ENCODE measurements around the gene GM2A. TPM values are rescaled to one million over a fixed set of nuclear protein-coding genes. Genes with fewer than 3 reads are reported as not detected.

The GM2A gene
- total RNA-seq, 1 donor from 2014 or later, result 51.3 TPM

GRCh38 chr5:151318850-151319732 lies 66.1 kb downstream of the GM2A start:
- DNase-seq (no peak), ATAC-seq (ENCODE audit: low read depth) (peak; percentile 68)
- Mint-ChIP-seq H3K36me3 (ENCODE audit: low read depth) (no peaks in the 10 kb centered on the region), H3K27me3 (peaks cover 4% of the 10 kb centered on the region), H3K4me3 (no peak overlapping the region), H3K9me3 (no peaks in the 10 kb centered on the region), H3K27ac (peak overlapping the region; percentile 32), H3K4me1 (peaks cover 11% of the 10 kb centered on the region)
- no peak for TF ChIP-seq CTCF (IDR thresholded peaks at IDR 0.05)
- intact Hi-C loops (cut with micrococcal nuclease), result loop anchor here (2.0 to 5.0 kb wide), 2 partner anchors 183 to 334 kb away; no protein-coding TSS in a partner anchor
- POLR2A ChIA-PET, result no interaction called here
- CTCF ChIA-PET, result interaction anchor here (1.1 to 1.6 kb wide), 4 partner anchors 108 to 333 kb away, joined by 3 to 5 read pairs (median 4); partner anchors contain the start of gene SLC36A1

Other genes starting within 250 kb of the GM2A start
- gene GPX3, start 232.6 kb upstream of the GM2A start, total RNA-seq, result 0.18 and 0.76 TPM in 2 replicates
- gene TNIP1, start 172.2 kb upstream of the GM2A start, total RNA-seq, result 506 and 512 TPM in 2 replicates
- gene ANXA6, start 95.4 kb upstream of the GM2A start, total RNA-seq, result 367 and 379 TPM in 2 replicates
- gene CCDC69, start 29.1 kb upstream of the GM2A start, total RNA-seq, result 98.9 and 109 TPM in 2 replicates
- gene SLC36A3, start 50.6 kb downstream of the GM2A start, total RNA-seq, result not detected in 2 replicates
- not detected in 2 replicates for gene SLC36A2, start 94.4 kb downstream of the GM2A start, total RNA-seq
- gene SLC36A1, start 194.4 kb downstream of the GM2A start, total RNA-seq, result 9.9 and 14.1 TPM in 2 replicates

Measured in activated B cell treated with CpG ODN at 0.5 μM for 24 hours (primary cell).